ENCODE measurements around the gene SLC22A3. TPM values are rescaled to one million over a fixed set of nuclear protein-coding genes. Genes with fewer than 3 reads are reported as not detected.

SLC22A3 gene
- total RNA-seq, 1 experiment from 2014 or later: 0.07 TPM

DNA sequence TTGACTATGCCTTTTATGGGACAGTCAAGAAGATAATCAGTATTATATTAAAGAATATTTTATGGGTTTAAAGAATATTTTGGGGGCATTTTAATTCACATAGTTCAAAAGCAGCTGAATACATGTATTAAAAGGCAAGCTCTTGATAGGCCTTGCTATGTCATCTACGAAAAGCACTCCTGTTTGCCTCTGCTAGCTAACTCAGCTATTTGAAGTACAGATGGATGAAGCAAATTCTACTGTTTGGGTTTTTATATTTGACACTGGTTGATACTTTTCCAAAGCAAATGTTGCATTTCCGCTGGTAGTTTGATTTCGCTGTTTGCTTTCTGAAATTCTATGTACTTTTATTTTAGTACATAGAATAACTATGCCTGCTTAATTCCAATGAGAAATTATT lies 47.0 kb downstream of the SLC22A3 start (continued):
- TF ChIP-seq, protein P1, sequence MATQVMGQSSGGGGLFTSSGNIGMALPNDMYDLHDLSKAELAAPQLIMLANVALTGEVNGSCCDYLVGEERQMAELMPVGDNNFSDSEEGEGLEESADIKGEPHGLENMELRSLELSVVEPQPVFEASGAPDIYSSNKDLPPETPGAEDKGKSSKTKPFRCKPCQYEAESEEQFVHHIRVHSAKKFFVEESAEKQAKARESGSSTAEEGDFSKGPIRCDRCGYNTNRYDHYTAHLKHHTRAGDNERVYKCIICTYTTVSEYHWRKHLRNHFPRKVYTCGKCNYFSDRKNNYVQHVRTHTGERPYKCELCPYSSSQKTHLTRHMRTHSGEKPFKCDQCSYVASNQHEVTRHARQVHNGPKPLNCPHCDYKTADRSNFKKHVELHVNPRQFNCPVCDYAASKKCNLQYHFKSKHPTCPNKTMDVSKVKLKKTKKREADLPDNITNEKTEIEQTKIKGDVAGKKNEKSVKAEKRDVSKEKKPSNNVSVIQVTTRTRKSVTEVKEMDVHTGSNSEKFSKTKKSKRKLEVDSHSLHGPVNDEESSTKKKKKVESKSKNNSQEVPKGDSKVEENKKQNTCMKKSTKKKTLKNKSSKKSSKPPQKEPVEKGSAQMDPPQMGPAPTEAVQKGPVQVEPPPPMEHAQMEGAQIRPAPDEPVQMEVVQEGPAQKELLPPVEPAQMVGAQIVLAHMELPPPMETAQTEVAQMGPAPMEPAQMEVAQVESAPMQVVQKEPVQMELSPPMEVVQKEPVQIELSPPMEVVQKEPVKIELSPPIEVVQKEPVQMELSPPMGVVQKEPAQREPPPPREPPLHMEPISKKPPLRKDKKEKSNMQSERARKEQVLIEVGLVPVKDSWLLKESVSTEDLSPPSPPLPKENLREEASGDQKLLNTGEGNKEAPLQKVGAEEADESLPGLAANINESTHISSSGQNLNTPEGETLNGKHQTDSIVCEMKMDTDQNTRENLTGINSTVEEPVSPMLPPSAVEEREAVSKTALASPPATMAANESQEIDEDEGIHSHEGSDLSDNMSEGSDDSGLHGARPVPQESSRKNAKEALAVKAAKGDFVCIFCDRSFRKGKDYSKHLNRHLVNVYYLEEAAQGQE (IDR thresholded peaks at IDR 0.05; ENCODE audit: low read depth): no peak

DNA sequence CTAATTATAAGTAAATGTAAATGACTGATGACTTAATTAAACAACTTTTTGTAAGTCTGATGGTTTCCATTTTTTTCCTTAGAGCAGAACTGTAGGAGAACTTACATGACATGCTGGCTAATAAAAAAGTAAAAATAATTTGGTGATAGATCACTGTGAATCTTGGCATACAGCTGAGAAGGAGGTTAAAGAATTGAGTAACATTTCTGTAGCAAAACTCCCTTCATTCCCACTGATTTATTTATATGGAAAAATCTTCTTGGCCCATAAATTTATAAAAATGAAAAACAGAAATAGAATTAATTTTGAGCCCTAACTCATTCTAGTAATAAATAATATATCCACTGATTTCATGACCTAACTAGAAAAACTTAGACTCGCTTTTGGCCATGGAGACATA lies 48.1 kb downstream of the SLC22A3 start:
- RAD21 ChIA-PET (ENCODE audit: low non-redundant PET in 1 of 2, low total read pairs in 2 of 2, uncharacterized antibody in 2 of 2, unreplicated experiment in 2 of 2): no interaction called here
- no peaks in the 10 kb centered on the region for H3K27me3 ChIP-seq (ENCODE audit: insufficient read depth, low read length)
- H3K4me1 ChIP-seq (ENCODE audit: control insufficient read depth in 1 of 2, insufficient read depth in 2 of 2, low read length in 2 of 2): peaks cover 14 to 17% of the 10 kb centered on the region in 2 experiments
- no peaks in the 10 kb centered on the region for H3K9me3 ChIP-seq (ENCODE audit: control insufficient read depth in 1 of 2, insufficient read depth in 1 of 2, low read depth in 1 of 2, low read length in 2 of 2)
- CTCF ChIA-PET: no interaction called here
- H3K4me2 ChIP-seq (ENCODE audit: low read length): no peak overlapping the region
- H2AFZ ChIP-seq (ENCODE audit: low read depth, low read length, poor library complexity, severe bottlenecking): no peak overlapping the region
- H4K20me1 ChIP-seq (ENCODE audit: insufficient read depth): no peaks in the 10 kb centered on the region
- no peak overlapping the region for H3K27ac ChIP-seq (ENCODE audit: low read depth, low read length)
- ATAC-seq (no peak), DNase-seq (ENCODE audit: low read depth, low spot score) (no peak)
- BruUV-seq (replicated peaks): no TSS peak
- H3K4me3 ChIP-seq (replicated peaks in 1 of 2; ENCODE audit: low read depth in 1 of 2, low read length in 2 of 2): no peak overlapping the region
- no peaks in the 10 kb centered on the region for H3K36me3 ChIP-seq (ENCODE audit: control insufficient read depth in 1 of 2, insufficient read depth in 2 of 2, low read length in 2 of 2)
- intact Hi-C loops (cut with micrococcal nuclease): loop anchor here (10.0 kb wide), 1 partner anchor 701 kb away; the partner anchor contains the start of gene SOD2
- H3K79me2 ChIP-seq (ENCODE audit: insufficient read depth, low read length): no peaks in the 10 kb centered on the region
- H3K9ac ChIP-seq (ENCODE audit: low read length): no peak overlapping the region
- TF ChIP-seq POLR2AphosphoS5 (IDR thresholded peaks at IDR 0.05; ENCODE audit: low read depth, low read length) (no peak), JUND (IDR thresholded peaks at IDR 0.05) (no peak), YY1 (IDR thresholded peaks at IDR 0.05; ENCODE audit: extremely low read depth, insufficient replicate concordance, low read depth, low read length) (no peak), FOSL1 (IDR thresholded peaks at IDR 0.05; ENCODE audit: low read depth) (no peak), EZH2 (IDR thresholded peaks at IDR 0.05) (no peak)
- TF ChIP-seq, protein P2, sequence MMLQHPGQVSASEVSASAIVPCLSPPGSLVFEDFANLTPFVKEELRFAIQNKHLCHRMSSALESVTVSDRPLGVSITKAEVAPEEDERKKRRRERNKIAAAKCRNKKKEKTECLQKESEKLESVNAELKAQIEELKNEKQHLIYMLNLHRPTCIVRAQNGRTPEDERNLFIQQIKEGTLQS (IDR thresholded peaks at IDR 0.05): no peak
- H3K9me2 ChIP-seq (ENCODE audit: insufficient read depth): no peaks in the 10 kb centered on the region
- POLR2A ChIA-PET: no interaction called here
